ENCODE results near the gene DNMT3A. TPM values are rescaled to one million over a fixed set of nuclear protein-coding genes. Genes with fewer than 3 reads are reported as not detected.

DNMT3A gene
- total and polyA plus RNA-seq, 2 of the 8 experiments (the other 6 are each of a cell fraction or from before 2014, with no cell fraction given), result 33.6 to 178 TPM

DNA sequence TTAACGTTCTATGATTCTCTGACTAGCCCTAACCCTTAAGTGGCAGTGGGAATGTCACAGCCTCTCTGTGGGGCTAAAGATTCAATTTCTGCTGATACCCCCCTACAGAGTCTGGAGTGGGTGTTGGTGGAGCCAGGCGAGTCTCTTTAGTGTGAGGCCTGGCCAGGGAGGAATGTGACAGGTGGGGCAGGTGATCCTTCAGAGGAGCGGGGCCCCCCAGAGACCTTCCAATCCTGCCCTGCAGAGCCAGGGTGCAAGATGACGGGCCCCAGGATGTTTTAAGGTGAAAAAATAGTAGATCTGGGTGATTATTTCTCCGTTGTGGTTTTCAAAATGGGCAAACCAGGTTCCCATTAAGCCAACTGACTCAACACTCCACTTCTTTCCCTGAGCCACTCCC lies 28.2 kb upstream of the DNMT3A start (continued):
- TF ChIP-seq, protein P1, sequence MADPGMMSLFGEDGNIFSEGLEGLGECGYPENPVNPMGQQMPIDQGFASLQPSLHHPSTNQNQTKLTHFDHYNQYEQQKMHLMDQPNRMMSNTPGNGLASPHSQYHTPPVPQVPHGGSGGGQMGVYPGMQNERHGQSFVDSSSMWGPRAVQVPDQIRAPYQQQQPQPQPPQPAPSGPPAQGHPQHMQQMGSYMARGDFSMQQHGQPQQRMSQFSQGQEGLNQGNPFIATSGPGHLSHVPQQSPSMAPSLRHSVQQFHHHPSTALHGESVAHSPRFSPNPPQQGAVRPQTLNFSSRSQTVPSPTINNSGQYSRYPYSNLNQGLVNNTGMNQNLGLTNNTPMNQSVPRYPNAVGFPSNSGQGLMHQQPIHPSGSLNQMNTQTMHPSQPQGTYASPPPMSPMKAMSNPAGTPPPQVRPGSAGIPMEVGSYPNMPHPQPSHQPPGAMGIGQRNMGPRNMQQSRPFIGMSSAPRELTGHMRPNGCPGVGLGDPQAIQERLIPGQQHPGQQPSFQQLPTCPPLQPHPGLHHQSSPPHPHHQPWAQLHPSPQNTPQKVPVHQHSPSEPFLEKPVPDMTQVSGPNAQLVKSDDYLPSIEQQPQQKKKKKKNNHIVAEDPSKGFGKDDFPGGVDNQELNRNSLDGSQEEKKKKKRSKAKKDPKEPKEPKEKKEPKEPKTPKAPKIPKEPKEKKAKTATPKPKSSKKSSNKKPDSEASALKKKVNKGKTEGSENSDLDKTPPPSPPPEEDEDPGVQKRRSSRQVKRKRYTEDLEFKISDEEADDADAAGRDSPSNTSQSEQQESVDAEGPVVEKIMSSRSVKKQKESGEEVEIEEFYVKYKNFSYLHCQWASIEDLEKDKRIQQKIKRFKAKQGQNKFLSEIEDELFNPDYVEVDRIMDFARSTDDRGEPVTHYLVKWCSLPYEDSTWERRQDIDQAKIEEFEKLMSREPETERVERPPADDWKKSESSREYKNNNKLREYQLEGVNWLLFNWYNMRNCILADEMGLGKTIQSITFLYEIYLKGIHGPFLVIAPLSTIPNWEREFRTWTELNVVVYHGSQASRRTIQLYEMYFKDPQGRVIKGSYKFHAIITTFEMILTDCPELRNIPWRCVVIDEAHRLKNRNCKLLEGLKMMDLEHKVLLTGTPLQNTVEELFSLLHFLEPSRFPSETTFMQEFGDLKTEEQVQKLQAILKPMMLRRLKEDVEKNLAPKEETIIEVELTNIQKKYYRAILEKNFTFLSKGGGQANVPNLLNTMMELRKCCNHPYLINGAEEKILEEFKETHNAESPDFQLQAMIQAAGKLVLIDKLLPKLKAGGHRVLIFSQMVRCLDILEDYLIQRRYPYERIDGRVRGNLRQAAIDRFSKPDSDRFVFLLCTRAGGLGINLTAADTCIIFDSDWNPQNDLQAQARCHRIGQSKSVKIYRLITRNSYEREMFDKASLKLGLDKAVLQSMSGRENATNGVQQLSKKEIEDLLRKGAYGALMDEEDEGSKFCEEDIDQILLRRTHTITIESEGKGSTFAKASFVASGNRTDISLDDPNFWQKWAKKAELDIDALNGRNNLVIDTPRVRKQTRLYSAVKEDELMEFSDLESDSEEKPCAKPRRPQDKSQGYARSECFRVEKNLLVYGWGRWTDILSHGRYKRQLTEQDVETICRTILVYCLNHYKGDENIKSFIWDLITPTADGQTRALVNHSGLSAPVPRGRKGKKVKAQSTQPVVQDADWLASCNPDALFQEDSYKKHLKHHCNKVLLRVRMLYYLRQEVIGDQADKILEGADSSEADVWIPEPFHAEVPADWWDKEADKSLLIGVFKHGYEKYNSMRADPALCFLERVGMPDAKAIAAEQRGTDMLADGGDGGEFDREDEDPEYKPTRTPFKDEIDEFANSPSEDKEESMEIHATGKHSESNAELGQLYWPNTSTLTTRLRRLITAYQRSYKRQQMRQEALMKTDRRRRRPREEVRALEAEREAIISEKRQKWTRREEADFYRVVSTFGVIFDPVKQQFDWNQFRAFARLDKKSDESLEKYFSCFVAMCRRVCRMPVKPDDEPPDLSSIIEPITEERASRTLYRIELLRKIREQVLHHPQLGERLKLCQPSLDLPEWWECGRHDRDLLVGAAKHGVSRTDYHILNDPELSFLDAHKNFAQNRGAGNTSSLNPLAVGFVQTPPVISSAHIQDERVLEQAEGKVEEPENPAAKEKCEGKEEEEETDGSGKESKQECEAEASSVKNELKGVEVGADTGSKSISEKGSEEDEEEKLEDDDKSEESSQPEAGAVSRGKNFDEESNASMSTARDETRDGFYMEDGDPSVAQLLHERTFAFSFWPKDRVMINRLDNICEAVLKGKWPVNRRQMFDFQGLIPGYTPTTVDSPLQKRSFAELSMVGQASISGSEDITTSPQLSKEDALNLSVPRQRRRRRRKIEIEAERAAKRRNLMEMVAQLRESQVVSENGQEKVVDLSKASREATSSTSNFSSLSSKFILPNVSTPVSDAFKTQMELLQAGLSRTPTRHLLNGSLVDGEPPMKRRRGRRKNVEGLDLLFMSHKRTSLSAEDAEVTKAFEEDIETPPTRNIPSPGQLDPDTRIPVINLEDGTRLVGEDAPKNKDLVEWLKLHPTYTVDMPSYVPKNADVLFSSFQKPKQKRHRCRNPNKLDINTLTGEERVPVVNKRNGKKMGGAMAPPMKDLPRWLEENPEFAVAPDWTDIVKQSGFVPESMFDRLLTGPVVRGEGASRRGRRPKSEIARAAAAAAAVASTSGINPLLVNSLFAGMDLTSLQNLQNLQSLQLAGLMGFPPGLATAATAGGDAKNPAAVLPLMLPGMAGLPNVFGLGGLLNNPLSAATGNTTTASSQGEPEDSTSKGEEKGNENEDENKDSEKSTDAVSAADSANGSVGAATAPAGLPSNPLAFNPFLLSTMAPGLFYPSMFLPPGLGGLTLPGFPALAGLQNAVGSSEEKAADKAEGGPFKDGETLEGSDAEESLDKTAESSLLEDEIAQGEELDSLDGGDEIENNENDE (IDR thresholded peaks at IDR 0.05; ENCODE audit: insufficient replicate concordance, low read length), result no peak
- TF ChIP-seq POLR2A (IDR thresholded peaks at IDR 0.05; ENCODE audit: control extremely low read depth in 1 of 2, low read depth in 2 of 2, low read length in 2 of 2) (no peak), GTF2F1 (IDR thresholded peaks at IDR 0.05; ENCODE audit: borderline replicate concordance, low read depth, low read length) (no peak), CTCF (IDR thresholded peaks at IDR 0.05; ENCODE audit: control extremely low read depth in 1 of 3, insufficient read depth in 1 of 3, low read depth in 1 of 3, low read length in 3 of 3) (no peak), CHD2 (IDR thresholded peaks at IDR 0.05; ENCODE audit: low read length) (no peak), POU5F1 (IDR thresholded peaks at IDR 0.05; ENCODE audit: low read depth, low read length) (no peak), SUZ12 (IDR thresholded peaks at IDR 0.05; ENCODE audit: low read length) (no peak)
- TF ChIP-seq, protein P2, sequence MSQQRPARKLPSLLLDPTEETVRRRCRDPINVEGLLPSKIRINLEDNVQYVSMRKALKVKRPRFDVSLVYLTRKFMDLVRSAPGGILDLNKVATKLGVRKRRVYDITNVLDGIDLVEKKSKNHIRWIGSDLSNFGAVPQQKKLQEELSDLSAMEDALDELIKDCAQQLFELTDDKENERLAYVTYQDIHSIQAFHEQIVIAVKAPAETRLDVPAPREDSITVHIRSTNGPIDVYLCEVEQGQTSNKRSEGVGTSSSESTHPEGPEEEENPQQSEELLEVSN (IDR thresholded peaks at IDR 0.05), result no peak
- TF ChIP-seq, protein P3, sequence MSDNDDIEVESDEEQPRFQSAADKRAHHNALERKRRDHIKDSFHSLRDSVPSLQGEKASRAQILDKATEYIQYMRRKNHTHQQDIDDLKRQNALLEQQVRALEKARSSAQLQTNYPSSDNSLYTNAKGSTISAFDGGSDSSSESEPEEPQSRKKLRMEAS (IDR thresholded peaks at IDR 0.05), result no peak
